Heart left ventricle (tissue), 16 donors: ENCODE measurements around the gene CREBBP. TPM values are rescaled to one million over a fixed set of nuclear protein-coding genes. Genes with fewer than 3 reads are reported as not detected.

ENCODE experiments used
- ATAC-seq, 4 donors: fragments of 200-7000 bp; cut with Tn5 transposase; one replicate each; pipeline ENCODE4 v1.9.1; 2020 to 2022; ENCODE audit warnings: moderate library complexity in 4 of 4, mild to moderate bottlenecking in 3 of 4, moderate number of reproducible peaks in 1 of 4
- DNase-seq, 5 donors: peaks; one replicate each; pipeline ENCODE4 v3.0.0-alpha.2; 2020
- H3K27ac ChIP-seq, 12 donors: fragments of 200-600 bp; sonication (generic) in 4 of 12; one replicate each; pipeline versions ENCODE4 v1.5.0 to v1.8.0; 2016 to 2022; ENCODE audit warnings: mild to moderate bottlenecking in 2 of 12
- H3K27me3 ChIP-seq, 9 donors: fragments of 200-600 bp; sonication (generic) in 2 of 9; one replicate each; pipeline versions ENCODE4 v1.5.1 to v1.8.0; 2016 to 2022; ENCODE audit warnings: mild to moderate bottlenecking in 3 of 9
- H3K36me3 ChIP-seq, 9 donors: fragments of 200-600 bp; sonication (generic) in 2 of 9; one replicate each; pipeline versions ENCODE4 v1.5.0 to v1.8.0; 2018 to 2022; ENCODE audit warnings: mild to moderate bottlenecking in 2 of 9
- H3K4me1 ChIP-seq, 12 donors: fragments of 200-600 bp; sonication (generic) in 4 of 12; one replicate each; pipeline versions ENCODE4 v1.5.0 to v1.8.0; 2016 to 2022; ENCODE audit warnings: mild to moderate bottlenecking in 3 of 12
- H3K4me3 ChIP-seq, 12 donors: fragments of 200-600 bp; sonication (generic) in 4 of 12; one replicate each; pipeline versions ENCODE4 v1.5.0 to v1.8.0; 2017 to 2022; ENCODE audit warnings: mild to moderate bottlenecking in 9 of 12, moderate library complexity in 4 of 12
- H3K9me3 ChIP-seq, 12 donors: fragments of 200-600 bp; sonication (generic) in 4 of 12; one replicate each; pipeline versions ENCODE4 v1.5.0 to v1.8.0; 2016 to 2022; ENCODE audit warnings: mild to moderate bottlenecking in 1 of 12
- CTCF ChIP-seq, 12 donors: fragments of 200-600 bp; sonication (generic) in 4 of 12; IDR thresholded peaks; one replicate each; pipeline versions ENCODE4 v1.5.0 to v1.8.0; 2018 to 2022; ENCODE audit warnings: antibody characterized with exemption in 12 of 12, mild to moderate bottlenecking in 5 of 12
- POLR2A ChIP-seq, 2 donors: fragments of 450-650 bp; IDR thresholded peaks; one replicate each; pipeline ENCODE4 v1.6.1; 2017; ENCODE audit warnings: antibody characterized with exemption in 2 of 2, mild to moderate bottlenecking in 2 of 2, moderate library complexity in 2 of 2
- WGBS, 4 donors: extraction: QIAGEN DNeasy Blood & Tissue Kit in 2 of 4; methylation state at CpG; one replicate each; pipeline versions ENCODE4 v1.1.5 to v1.1.7; 2013 to 2018; 5-methylcytosine and 5-hydroxymethylcytosine counted together
- intact Hi-C, 10 donors: fragments of 100-400 bp; cut with DNase I; formaldehyde crosslinking; loops; one replicate each; pipeline versions ENCODE4 v1.11.1 to v1.14.2; 2022
- polyA plus RNA-seq, 2 donors: library from polyadenylated mRNA; stranded (reverse); fragments of 200-250 nt; gene quantifications; one replicate each; pipeline ENCODE4 v1.2.3, GENCODE V29; 2013
- total RNA-seq, 9 donors: library from RNA; depleted of rRNA in 2 of 9; stranded (reverse); fragments of >200 nt in 2 of 9; fragmentation: NEBNext Ultra II Directional in 3 of 9; extraction: Animal tissue kit (Norgen Biotek cat#: 25700) in 3 of 9; gene quantifications; one replicate each; pipeline versions ENCODE4 v1.1.0 to v1.2.4, GENCODE V29; 2016 to 2023
- donor health status: ischemic (EF 13 %, LVEDD 7.1; RV severe dilation, severe dysfunction).
- donor health status: healthy with polysubstance abuse.
- donor health status: DM: no; HTN: yes; CAD: no.
- donor health status: DM: no; HTN: no; CAD: no.
- donor health status: ischemic (EF 25% LVEDD 6.9; RV normal size, moderate dysfunction).
- donor health status: ischemic (EF 25% LVEDD 5.7; RV mildly dilated, moderate dysfunction).
- donor health status: healthy.
- donor health status: DM: yes; HTN: yes; CAD: no.
- donor health status: ischemic (EF 35%, LVEDD 5.7; RV mildly dilated, moderate dysfunction).
- donor health status: nonischemic (EF 11% LVEDD 7.7; RV severe dilation, severe dysfunction).
- donor health status: DM: yes; HTN: yes; CAD: no.
- donor health status: PGD.
- donor health status: ischemic (EF 29% LVEDD 5.4; RV normal size, mild dysfunction).
- donor health status: nonischemic (EF 23%, LVEDD 6.1; RV moderate dilation, normal function).

The CREBBP gene
- total and polyA plus RNA-seq, 11 donors, result 17.1 to 77.6 (median 39.6) TPM

- TF ChIP-seq POLR2A (IDR thresholded peaks at IDR 0.05), result no peak
- TF ChIP-seq CTCF (IDR thresholded peaks at IDR 0.05), result no peak
- Histone ChIP-seq H3K27ac (peak overlapping the region in 1 of 12 donors; percentile 88), H3K9me3 (no peaks in the 10 kb centered on the region), H3K4me3 (peak overlapping the region in 9 of 12 donors; percentile 50 to 94 (median 68)), H3K4me1 (peaks cover 2 to 32% (median 23%) of the 10 kb centered on the region in 12 donors), H3K36me3 (peaks cover 0 to 6% (median 0%) of the 10 kb centered on the region in 9 donors), H3K27me3 (no peaks in the 10 kb centered on the region)
- intact Hi-C loops, result loop anchor here in 5 of 10 donors (2.0 to 10.0 kb wide), 5 partner anchors 76 to 357 kb away; partner anchors contain the start of gene SLX4 (in 1 of the 5)
- ATAC-seq (no peak), DNase-seq (no peak)
- 71 to 78% (median 77%) methylated on average over 30 of the region's 30 CpGs for WGBS, 4 donors
Measured at GRCh38 chr16:3881499-3881990, 1.0 kb upstream of the CREBBP start.

- DNase-seq, result peak; percentile 82 to 89 (median 84)
- peak overlapping the region; percentile 60 to 96 (median 86) for H3K4me3 ChIP-seq
- ATAC-seq, result peak; percentile 52 to 83 (median 78)
- peak overlapping the region; percentile 65 to 93 (median 84) for H3K27ac ChIP-seq
- intact Hi-C loops, result loop anchor here (1.0 to 10.0 kb wide), 17 partner anchors 48 to 355 kb away; partner anchors contain the start of gene SLX4 (in 2 of the 10)
- H3K4me1 ChIP-seq, result peaks cover 7 to 47% (median 38%) of the 10 kb centered on the region in 12 donors
- no peaks in the 10 kb centered on the region for H3K27me3 ChIP-seq
- peaks cover 0 to 6% (median 0%) of the 10 kb centered on the region in 9 donors for H3K36me3 ChIP-seq
- TF ChIP-seq POLR2A (IDR thresholded peaks at IDR 0.05), result no peak
- peak in 7 of 12 donors; percentile 16 to 43 (median 30) for TF ChIP-seq CTCF (IDR thresholded peaks at IDR 0.05)
- 1% methylated on average over 26 to 115 of the region's 117 CpGs; no CpG with 5 or more reads in 1 of the 4 donors for WGBS, 4 donors
- H3K9me3 ChIP-seq, result no peaks in the 10 kb centered on the region
Measured at GRCh38 chr16:3879887-3880564, 487 bp downstream of the CREBBP start.

GRCh38 chr16:3879258-3879886 is 1.1 kb downstream of the CREBBP start:
- Histone ChIP-seq H3K27ac (peak overlapping the region in 11 of 12 donors; percentile 4 to 88 (median 73)), H3K36me3 (peaks cover 0 to 6% (median 0%) of the 10 kb centered on the region in 9 donors), H3K4me3 (peak overlapping the region; percentile 60 to 96 (median 86)), H3K4me1 (peaks cover 10 to 53% (median 44%) of the 10 kb centered on the region in 12 donors), H3K9me3 (no peaks in the 10 kb centered on the region), H3K27me3 (no peaks in the 10 kb centered on the region)
- 1% methylated on average over 23 to 50 of the region's 50 CpGs for WGBS, 4 donors
- intact Hi-C loops, result loop anchor here in 6 of 10 donors (5.0 to 10.0 kb wide), 12 partner anchors 47 to 355 kb away; partner anchors contain the start of gene SLX4 (in 1 of the 6)
- TF ChIP-seq CTCF (IDR thresholded peaks at IDR 0.05), result no peak
- no peak for TF ChIP-seq POLR2A (IDR thresholded peaks at IDR 0.05)
- ATAC-seq (peak in 3 of 4 donors; percentile 36 to 47 (median 43)), DNase-seq (peak; percentile 39 to 72 (median 45))
